DOHH2 (cell line): ENCODE measurements around the gene UPF2.

Experiments
- H3F3A ChIP-seq: fragments of 200-600 bp; sonication (generic), shearing (Covaris generic); 2 replicates; pipeline ENCODE4 v1.6.0; 2016; ENCODE audit warnings: antibody characterized with exemption, mild to moderate bottlenecking; ENCODE audit not compliant: control insufficient read depth, insufficient read depth
- H3K27ac ChIP-seq: fragments of 200-600 bp; sonication (generic); 2 replicates; pipeline ENCODE4 v1.5.1; 2014; ENCODE audit warnings: low read depth, mild to moderate bottlenecking, low read length, moderate library complexity
- H3K27me3 ChIP-seq: fragments of 200-600 bp; sonication (generic); 2 replicates; pipeline ENCODE4 v1.6.1; 2014; ENCODE audit warnings: mild to moderate bottlenecking, low read length, mixed read lengths; ENCODE audit not compliant: control insufficient read depth
- H3K36me3 ChIP-seq: fragments of 200-600 bp; sonication (generic); 2 replicates; pipeline ENCODE4 v1.6.1; 2014; ENCODE audit warnings: mild to moderate bottlenecking, low read length, moderate library complexity, mixed read lengths; ENCODE audit not compliant: control insufficient read depth
- H3K4me1 ChIP-seq: fragments of 200-600 bp; sonication (generic); 2 replicates; pipeline ENCODE4 v1.6.1; 2014; ENCODE audit warnings: mild to moderate bottlenecking, low read length, mixed read lengths; ENCODE audit not compliant: control insufficient read depth
- H3K4me2 ChIP-seq: fragments of 200-600 bp; sonication (generic); 2 replicates; pipeline ENCODE4 v1.6.0; 2014; ENCODE audit warnings: mild to moderate bottlenecking, low read length, moderate library complexity
- H3K4me3 ChIP-seq: fragments of 200-600 bp; sonication (generic); 2 replicates; pipeline ENCODE4 v1.5.1; 2014; ENCODE audit warnings: mild to moderate bottlenecking, low read length, mixed read lengths
- H3K79me2 ChIP-seq: fragments of 200-600 bp; sonication (generic); 2 replicates; pipeline ENCODE4 v1.6.1; 2014; ENCODE audit warnings: mild to moderate bottlenecking, low read length, mixed read lengths; ENCODE audit not compliant: control insufficient read depth
- H3K9me2 ChIP-seq: fragments of 200-600 bp; sonication (generic); replicated peaks from 2 replicates; pipeline ENCODE4 v1.6.1; 2014; ENCODE audit warnings: mild to moderate bottlenecking, low read length, mixed read lengths; ENCODE audit not compliant: control insufficient read depth
- H3K9me3 ChIP-seq: fragments of 200-600 bp; sonication (generic); 2 replicates; pipeline ENCODE4 v1.6.1; 2014; ENCODE audit warnings: antibody characterized with exemption, low read length, mixed read lengths; ENCODE audit not compliant: control insufficient read depth, insufficient read depth
- H4K20me1 ChIP-seq: fragments of 200-600 bp; sonication (generic); 2 replicates; pipeline ENCODE4 v1.6.0; 2014; ENCODE audit warnings: low read depth, mild to moderate bottlenecking, antibody characterized with exemption, low read length, moderate library complexity; ENCODE audit not compliant: control insufficient read depth, insufficient read depth
- CTCF ChIP-seq: fragments of 200-600 bp; sonication (generic); IDR thresholded peaks from one replicate; pipeline ENCODE4 v1.5.1; 2014; ENCODE audit warnings: antibody characterized with exemption, mild to moderate bottlenecking, low read depth, low read length; ENCODE audit not compliant: poor library complexity, severe bottlenecking
- EZH2phosphoT487 ChIP-seq: fragments of 200-600 bp; sonication (generic); IDR thresholded peaks from 2 replicates; pipeline ENCODE4 v1.6.1; 2017; ENCODE audit warnings: borderline replicate concordance, mild to moderate bottlenecking, antibody characterized with exemption, low read length, moderate library complexity, mixed read lengths

The UPF2 gene

GRCh38 chr10:11949152-11949551 is 93.5 kb downstream of the UPF2 start:
- H3K4me3 ChIP-seq, result no peak overlapping the region
- H3K4me2 ChIP-seq, result no peak overlapping the region
- H3K9me2 ChIP-seq, result no peaks in the 10 kb centered on the region
- no peak for TF ChIP-seq EZH2phosphoT487
- TF ChIP-seq CTCF, result no peak
- no peaks in the 10 kb centered on the region for H3K27me3 ChIP-seq
- H3K27ac ChIP-seq, result no peak overlapping the region
- H3K9me3 ChIP-seq, result no peaks in the 10 kb centered on the region
- H3K36me3 ChIP-seq, result peaks cover 65% of the 10 kb centered on the region
- no peaks in the 10 kb centered on the region for H3F3A ChIP-seq
- H3K79me2 ChIP-seq, result no peaks in the 10 kb centered on the region
- no peaks in the 10 kb centered on the region for H4K20me1 ChIP-seq
- no peaks in the 10 kb centered on the region for H3K4me1 ChIP-seq

- TF ChIP-seq EZH2phosphoT487 (no peak), CTCF (no peak)
- Histone ChIP-seq H3K4me3 (no peak overlapping the region), H3K4me1 (no peaks in the 10 kb centered on the region), H3K79me2 (no peaks in the 10 kb centered on the region), H3K9me2 (no peaks in the 10 kb centered on the region), H3K27ac (no peak overlapping the region), H3F3A (no peaks in the 10 kb centered on the region), H3K36me3 (peaks cover 69% of the 10 kb centered on the region), H3K9me3 (no peaks in the 10 kb centered on the region), H3K4me2 (no peak overlapping the region), H4K20me1 (no peaks in the 10 kb centered on the region), H3K27me3 (no peaks in the 10 kb centered on the region)
These were observed 96.0 kb downstream of the UPF2 start for GRCh38 chr10:11946652-11947051.

- H3K27me3 ChIP-seq, result no peaks in the 10 kb centered on the region
- no peaks in the 10 kb centered on the region for H3K9me3 ChIP-seq
- H3K4me3 ChIP-seq, result no peak overlapping the region
- H3K27ac ChIP-seq, result no peak overlapping the region
- no peaks in the 10 kb centered on the region for H3K9me2 ChIP-seq
- no peaks in the 10 kb centered on the region for H3K79me2 ChIP-seq
- TF ChIP-seq CTCF (no peak), EZH2phosphoT487 (no peak)
- no peaks in the 10 kb centered on the region for H3K4me1 ChIP-seq
- H4K20me1 ChIP-seq, result no peaks in the 10 kb centered on the region
- H3F3A ChIP-seq, result peaks cover 5% of the 10 kb centered on the region; the same call in 1 of the 2 replicates
- H3K4me2 ChIP-seq, result no peak overlapping the region
- peaks cover 57% of the 10 kb centered on the region for H3K36me3 ChIP-seq
These were observed 106.0 kb downstream of the UPF2 start for GRCh38 chr10:11936389-11937152.
